GM12892 (cell line): ENCODE data around the gene SLC48A1.

Source experiments
- POLR2A ChIP-seq: IDR thresholded peaks from 2 replicates; pipeline ENCODE4 v1.6.1; 2011; ENCODE audit warnings: low read depth, low read length, control low read depth
- POLR2AphosphoS5 ChIP-seq: IDR thresholded peaks from 2 replicates; pipeline ENCODE4 v1.6.1; 2011; ENCODE audit warnings: low read depth, low read length, control low read depth
- TAF1 ChIP-seq: IDR thresholded peaks from 2 replicates; pipeline ENCODE4 v1.6.1; 2011; ENCODE audit warnings: low read depth, mild to moderate bottlenecking, control low read depth, low read length, borderline replicate concordance

DNA sequence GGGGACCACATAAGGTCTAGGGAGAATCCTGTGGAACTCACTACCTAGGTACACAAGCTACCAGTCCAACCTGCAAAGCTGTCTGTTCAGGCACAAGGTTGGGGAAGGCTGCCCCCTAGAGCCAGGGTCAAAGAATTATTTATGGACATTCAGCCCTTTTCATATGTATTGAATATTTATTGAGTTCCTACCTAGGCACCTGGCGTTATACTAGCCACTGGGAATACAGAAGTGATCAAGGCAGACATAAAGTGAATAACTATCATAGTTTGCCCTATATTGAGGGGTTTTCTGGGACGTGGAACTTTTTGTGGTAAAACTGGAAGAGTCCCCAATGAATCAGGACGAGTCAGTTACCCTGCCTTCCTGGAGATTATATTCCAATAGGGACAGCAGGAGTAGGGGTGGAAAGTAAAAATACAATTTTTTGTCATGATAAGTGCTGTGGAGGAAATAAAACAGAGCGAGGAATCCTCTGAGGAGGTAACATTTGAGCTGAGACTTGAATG, 5.8 kb upstream of the SLC48A1 start:
- no peak for TF ChIP-seq POLR2A
- TF ChIP-seq POLR2AphosphoS5 = no peak
- no peak for TF ChIP-seq TAF1
